GM18520 (cell line): Measurements from ENCODE around the gene PHC2.

ENCODE experiments used
- ATAC-seq: cut with Tn5 transposase; IDR thresholded peaks from one replicate; pipeline ENCODE4 v1.9.1; 2021; ENCODE audit not compliant: unreplicated experiment

PHC2 gene

DNA sequence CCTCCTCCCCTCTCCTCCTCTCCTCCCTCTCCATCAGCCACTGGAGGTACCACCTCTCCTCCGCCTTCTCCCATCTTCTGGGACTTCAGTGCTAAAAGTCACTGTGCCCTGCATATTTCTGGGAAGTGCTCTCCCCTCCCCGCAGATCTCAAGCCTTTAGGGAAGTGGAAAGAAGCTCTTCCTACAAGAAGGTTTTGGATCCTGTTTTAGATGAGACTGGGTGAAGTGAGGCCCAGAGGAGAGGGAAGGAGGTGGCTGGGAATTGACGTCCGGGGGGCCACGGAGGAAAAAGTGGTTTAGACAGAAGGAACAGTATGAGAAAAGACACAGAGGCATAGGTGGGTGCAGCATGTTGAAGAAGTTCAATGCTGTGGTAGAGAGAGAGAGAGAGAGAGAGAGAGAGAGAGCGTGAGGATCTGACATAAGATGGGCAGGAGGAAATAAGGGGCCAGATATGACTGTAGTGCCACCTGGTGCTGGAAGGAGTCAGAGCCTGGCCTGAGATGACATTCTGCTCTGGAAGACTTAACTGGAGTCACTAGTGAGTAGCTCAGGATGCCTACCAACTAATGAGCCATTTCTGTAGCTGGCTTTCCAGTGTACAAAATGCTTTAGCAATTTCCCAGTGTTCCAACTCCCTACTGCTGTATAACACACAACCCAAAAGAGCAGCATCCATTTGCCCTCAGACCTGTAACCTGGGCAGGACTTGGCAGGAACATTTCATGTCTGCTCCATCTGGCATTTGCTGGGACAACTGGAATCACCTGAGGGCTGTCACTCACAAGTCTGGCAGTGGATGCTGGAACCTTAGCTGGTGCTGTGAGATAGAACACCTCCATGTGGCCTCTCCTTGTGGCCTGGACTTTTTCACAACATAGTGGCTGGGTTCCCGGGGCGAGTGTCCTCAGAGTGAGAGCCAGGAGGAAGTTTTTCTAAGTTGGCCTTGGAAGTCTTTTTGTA lies 24.9 kb upstream of the PHC2 start:
- ATAC-seq: no peak

DNA sequence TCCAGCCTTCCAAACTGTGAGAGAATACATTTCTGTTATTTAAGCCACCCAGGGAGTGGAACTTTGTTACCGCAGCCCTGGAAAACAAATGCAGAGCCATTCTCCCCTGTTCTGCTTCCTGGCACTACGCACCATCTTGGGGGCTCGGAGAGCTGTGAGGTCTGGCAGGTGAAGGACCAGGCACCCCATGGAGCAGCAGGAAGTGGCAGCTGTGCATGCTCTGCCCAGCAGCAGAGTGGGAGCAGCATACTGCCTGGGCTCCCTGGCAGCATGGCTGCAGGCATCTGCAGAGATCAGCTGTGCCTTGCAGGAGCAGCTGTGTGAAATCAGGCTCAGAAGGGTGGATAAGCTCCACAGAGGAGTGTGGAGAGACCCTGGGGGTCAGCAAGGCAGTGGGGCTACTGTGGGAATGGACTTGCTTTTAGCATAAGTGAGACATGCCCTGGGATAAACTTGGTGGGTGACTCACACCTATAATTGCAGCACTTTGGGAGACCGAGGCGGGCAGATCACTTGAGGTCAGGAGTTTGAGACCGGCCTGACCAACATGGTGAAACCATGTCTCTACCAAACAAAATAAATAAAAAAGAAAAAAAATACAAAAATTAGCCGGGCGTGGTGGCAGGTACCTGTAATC lies 23.9 kb upstream of the PHC2 start:
- no peak for ATAC-seq

GRCh38 chr1:33446590-33446989 lies 15.7 kb upstream of the PHC2 start:
- ATAC-seq: no peak

- no peak for ATAC-seq
These were observed 14.2 kb upstream of the PHC2 start for GRCh38 chr1:33445108-33445507.

GRCh38 chr1:33443705-33444180 lies 12.8 kb upstream of the PHC2 start:
- ATAC-seq: no peak

DNA sequence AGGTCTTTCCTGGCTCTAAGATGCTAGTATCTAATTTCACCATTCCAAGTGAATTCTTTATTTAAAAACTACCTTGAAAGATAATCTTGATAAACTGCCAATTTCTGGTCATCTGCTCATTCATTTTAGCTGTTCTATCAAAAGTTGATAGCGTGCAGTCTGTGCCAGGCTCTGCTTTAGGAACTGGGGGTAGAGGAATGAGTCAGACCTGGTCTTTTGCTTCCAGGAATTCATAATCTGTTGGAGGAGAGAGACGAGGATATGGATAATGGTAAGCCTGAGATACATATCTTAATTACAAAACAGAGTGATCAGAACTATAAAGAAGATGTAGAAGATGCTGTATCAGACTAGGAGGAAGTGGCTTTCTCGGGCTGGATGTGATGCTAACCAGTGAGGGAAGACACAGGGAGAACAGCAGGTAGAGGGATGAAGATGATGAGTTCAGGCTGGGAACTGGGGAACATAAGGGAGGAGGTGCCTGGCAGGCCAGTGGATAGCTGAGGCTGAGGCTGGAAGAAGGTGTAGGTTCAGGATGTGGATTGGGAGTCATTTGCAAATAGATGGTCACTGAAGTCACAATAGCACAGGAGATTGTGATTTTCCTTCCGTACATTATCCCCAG lies 12.3 kb upstream of the PHC2 start:
- no peak for ATAC-seq

DNA sequence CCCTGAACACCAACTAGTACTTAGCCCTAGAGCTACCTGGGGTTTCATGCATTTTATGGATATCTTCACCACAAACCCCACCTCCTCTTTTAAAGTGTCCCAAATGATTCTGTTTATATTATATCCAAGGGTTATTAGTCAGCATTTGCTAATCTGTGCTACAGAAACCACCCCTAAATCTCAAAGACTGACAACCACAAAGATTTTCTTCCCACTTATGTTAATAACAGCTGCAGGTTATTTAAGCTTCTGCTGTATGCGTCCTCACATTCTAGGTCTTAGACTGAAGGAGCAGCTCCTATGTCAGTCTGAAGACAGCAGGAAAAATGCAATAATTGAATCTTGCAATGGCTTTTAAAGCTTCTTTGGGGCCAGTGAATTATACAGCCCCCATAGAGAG lies 11.2 kb upstream of the PHC2 start:
- no peak for ATAC-seq

GRCh38 chr1:33441088-33441745 lies 10.3 kb upstream of the PHC2 start:
- ATAC-seq: no peak

DNA sequence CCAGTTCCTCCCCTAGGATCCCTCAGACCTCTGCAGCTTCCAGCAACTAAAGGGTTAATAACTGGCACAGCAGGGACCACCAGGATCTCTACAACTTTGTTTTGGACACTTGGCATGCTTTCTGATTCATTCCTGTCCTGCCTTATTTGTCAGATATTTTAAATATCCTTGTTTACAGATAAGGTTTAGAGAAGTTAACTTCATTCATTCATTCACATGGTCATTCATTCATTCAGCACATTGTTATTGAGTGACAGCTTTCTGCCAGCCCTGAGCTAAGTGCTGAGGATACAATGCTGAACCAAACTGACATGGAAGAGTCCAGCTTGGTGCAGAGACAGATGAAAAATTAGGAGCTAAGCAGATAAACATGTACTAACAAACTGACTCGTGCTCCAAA lies 8.8 kb upstream of the PHC2 start:
- no peak for ATAC-seq

DNA sequence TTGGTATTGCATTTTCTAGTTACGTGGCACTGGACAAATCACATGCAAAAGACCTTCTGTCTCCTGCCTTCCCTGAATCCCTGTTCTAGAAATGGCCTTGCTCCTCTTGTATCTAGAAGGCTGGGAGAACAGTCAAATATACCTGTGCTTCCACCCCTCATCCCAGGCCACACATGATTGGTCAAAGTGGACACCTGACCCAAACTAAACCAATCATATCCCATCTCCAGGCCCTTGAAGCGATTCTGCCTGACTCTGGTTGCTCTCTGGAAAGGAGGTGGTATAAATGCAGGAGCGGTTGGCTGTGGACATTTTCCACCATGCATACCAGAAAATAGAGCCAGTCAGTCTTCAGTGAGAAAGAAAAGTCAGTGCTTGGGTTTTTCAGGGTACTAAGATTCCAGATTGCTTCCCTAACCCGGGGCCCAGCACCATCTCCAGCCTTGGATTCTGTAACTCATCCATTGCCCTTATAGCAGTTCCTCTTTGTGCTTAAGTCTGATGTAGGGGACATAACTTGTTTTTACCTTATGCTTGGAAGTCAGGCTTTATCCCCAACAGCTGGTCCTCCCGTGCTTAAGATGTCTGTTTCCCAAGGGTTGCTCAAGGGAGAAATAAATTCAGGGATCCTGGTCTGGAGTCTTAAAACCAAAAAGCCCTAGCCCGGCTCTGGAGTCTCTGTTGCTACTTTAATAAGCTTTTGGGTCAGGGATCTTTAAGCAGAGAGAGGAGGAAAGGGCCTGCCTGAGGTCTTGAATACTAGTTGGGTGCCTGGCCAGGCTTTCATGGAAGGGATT lies 7.7 kb upstream of the PHC2 start:
- ATAC-seq: no peak

DNA sequence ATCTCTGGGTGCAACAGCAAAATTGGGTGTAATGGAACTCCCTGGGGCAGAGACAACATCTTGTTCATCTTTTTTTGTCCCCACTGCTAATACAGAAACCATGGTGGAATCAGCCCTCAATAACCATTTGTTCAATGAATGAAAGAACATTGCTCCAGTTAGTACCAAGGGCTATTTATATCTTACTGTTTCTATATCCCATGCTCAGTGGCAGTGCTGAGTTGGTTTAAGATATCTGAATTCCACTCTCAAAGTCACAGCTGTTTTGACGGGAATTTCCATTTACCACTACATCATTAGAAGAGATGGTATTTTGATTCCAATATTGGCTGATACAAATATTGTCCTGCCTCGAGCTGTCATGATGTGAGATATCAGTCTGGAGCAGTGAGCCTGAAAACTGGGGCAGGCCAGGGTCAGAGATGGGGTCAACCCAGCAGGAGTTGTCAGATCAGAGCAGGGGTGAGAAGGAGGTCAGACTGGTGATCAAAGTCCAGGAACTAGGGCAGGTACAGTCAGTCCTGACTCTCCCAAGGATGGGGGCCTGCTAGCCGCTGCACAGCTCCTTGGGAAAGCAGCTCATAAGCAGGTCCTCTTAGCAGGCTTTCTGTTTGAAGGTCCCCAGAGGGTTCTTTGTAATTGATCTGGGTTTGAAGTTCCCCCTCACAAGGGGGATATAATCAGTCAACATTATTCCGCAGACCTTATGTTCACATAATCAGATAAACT lies 5.8 kb upstream of the PHC2 start:
- no peak for ATAC-seq

GRCh38 chr1:33435096-33435820 lies 4.4 kb upstream of the PHC2 start:
- ATAC-seq: no peak

- no peak for ATAC-seq
These were observed 3.5 kb upstream of the PHC2 start for GRCh38 chr1:33434363-33434750.

GRCh38 chr1:33433509-33434362 lies 2.8 kb upstream of the PHC2 start:
- no peak for ATAC-seq

- ATAC-seq: no peak
These were observed 821 bp downstream of the PHC2 start for GRCh38 chr1:33429856-33430691.

GRCh38 chr1:33429332-33429731 lies 1.6 kb downstream of the PHC2 start:
- no peak for ATAC-seq

GRCh38 chr1:33428661-33429060 lies 2.2 kb downstream of the PHC2 start:
- no peak for ATAC-seq
